MM.1S (cell line): ENCODE results near the gene DAW1.

Experiments used
- CTCF ChIP-seq: fragments of 300-600 bp; sonication (generic); IDR thresholded peaks from 2 replicates; pipeline ENCODE4 v1.5.1; 2016; ENCODE audit warnings: antibody characterized with exemption, low read length, mixed read lengths
- EZH2 ChIP-seq: fragments of 300-600 bp; sonication (generic); optimal IDR thresholded peaks from 2 replicates; pipeline ENCODE3; 2017; ENCODE audit warnings: low read depth, mild to moderate bottlenecking, antibody characterized with exemption, low read length, mixed read lengths
- EZH2phosphoT487 ChIP-seq: fragments of 300-600 bp; sonication (generic); IDR thresholded peaks from 2 replicates; pipeline ENCODE4 v1.6.1; 2018; ENCODE audit warnings: antibody characterized with exemption, low read length

DNA sequence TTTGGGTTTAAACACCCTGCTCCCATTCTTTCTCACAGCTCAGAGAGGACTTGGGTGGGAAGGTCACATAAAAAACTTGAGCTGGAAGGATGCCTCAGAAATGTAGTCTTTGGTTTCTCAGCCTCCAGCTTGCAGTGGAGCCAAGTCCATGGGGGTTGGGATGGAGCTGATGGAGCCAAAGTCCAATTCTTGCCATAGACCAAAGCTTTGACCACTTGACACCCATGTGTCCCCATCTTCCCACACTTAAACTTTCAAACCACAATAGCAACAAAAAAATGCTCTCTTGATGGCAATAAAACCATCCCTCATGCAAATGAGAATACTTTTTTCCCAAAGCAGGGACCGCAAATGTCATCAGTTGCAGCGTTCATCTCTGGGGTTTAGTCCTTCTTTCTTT lies 14.7 kb upstream of the DAW1 start:
- no peak for TF ChIP-seq CTCF
- no peak for TF ChIP-seq EZH2
- no peak for TF ChIP-seq EZH2phosphoT487
